ENCODE data around the gene RAD18. TPM values are rescaled to one million over a fixed set of nuclear protein-coding genes. Genes with fewer than 3 reads are reported as not detected.

RAD18 gene, protein sequence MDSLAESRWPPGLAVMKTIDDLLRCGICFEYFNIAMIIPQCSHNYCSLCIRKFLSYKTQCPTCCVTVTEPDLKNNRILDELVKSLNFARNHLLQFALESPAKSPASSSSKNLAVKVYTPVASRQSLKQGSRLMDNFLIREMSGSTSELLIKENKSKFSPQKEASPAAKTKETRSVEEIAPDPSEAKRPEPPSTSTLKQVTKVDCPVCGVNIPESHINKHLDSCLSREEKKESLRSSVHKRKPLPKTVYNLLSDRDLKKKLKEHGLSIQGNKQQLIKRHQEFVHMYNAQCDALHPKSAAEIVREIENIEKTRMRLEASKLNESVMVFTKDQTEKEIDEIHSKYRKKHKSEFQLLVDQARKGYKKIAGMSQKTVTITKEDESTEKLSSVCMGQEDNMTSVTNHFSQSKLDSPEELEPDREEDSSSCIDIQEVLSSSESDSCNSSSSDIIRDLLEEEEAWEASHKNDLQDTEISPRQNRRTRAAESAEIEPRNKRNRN
- 14.3 and 17.9 TPM in 2 replicates for total RNA-seq

DNA sequence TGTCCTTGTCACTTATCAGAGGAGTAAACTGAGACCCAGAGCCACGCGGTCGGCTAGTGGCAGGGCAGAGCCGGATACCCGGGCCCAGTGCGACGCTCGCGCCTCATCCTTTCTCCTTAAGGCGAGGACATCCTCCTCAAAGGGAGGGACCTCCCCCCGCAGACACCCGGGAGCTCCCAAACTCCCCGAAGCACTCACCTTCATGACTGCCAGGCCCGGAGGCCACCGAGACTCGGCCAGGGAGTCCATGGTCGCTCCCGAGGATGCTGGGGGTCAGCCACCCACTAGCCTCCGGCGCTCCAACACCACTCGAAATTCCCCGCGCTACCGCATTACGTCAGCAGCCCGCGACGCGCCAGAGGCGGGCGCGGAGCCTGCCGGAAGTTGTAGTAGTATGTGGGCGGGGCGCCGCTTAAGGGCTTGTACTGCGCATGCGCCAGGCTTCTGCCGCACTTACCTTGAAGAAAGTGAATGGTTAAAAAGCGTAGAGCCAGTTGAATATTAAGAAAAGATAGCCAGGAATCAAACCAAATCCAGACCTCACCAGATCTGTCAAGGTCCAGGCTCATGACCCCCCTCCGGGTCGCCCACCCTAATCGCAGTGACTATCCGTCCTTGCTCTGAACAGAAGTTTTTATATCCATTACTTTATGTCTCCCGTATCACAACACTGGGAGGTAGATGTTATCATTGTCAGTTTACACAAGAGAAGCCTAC, at the start of gene RAD18:
TSS of gene RAD18 (minus strand) at position 336 of the 717 bp plus-strand sequence. CDS start at position 249, 87 bp downstream.
- peak; percentile 64 for DNase-seq (ENCODE audit: low read depth, low spot score)

DNA sequence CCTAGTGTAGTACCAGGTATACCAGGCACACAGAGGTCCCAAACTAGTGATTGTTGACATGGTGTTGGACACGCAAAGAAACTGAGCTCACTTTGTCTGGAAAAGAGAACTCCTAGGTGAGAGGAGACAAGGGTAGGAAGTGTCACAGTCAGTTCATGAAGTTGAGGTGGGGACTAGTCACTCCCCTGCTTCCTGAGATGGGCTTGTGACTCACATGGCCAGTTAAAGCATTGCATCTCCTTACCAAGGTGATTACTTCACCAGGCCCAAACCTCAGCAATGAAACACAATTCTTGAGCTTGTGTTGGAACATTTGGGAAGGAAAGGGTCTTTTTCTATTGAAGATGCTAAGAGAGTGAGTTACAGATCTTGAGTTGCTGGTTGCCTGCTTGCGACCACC, 49.2 kb upstream of the RAD18 start:
- DNase-seq (ENCODE audit: low read depth, low spot score) = no peak

DNA sequence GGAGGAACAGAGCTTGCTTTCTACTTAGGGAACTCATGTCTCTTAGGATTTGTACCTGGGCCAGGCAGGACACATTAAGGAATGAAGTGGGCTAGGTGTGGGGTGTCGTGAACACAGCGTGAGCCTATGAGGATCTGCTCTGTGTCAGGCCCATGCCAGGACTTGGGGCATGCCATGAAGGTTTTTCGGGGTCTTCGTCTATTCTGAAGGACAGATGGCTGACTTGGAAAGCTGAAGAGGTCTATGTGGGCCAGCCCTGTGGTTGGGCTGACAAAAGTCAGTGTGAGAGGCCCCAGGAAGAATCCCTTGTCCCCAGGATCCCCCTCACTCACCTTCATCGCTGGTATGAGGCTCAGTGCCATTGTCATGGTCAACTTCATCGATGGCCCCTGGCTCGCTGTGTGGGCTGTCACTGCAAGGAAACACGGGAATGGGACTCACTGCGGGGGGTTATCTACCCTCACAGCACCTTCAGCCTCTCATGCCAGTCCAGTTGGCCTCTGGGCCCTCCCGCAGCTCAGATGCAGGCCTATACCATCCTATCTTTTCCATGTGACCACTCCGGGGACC, 46.8 kb upstream of the RAD18 start:
- no peak for DNase-seq (ENCODE audit: low read depth, low spot score)

DNA sequence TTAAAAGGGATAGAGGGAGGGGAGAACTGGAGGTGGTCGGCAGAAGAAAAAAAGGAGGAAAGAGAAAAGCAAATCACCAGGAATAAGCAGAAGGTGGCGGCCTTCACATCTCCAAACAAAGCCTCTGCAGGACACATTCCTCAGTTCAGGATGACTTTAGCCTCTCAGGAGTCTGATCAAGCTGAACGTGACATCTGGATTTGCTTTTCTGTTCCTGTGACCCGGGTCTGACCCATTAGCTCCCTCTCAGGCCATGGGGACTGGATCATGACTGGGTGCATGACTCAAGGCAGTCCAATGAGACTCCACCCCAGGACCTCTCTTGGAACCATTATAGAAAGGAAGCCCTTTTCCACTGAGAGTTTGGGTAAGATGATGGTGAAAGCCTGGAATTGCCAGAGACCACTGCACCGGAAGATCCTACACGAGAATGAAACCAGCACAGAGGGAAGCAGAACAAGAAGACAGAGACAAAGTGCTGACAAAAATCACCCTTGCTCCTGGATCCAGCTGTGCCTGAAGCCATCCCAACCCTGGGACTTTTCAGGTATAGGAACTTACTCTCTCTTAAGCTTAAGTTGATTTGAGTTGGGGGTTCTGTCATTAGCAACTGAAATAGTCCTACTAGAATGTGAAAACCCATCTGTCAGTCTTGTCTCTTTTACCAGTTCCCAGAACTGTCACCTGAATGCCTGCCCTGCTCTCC, 45.4 kb upstream of the RAD18 start:
- no peak for DNase-seq (ENCODE audit: low read depth, low spot score)

DNA sequence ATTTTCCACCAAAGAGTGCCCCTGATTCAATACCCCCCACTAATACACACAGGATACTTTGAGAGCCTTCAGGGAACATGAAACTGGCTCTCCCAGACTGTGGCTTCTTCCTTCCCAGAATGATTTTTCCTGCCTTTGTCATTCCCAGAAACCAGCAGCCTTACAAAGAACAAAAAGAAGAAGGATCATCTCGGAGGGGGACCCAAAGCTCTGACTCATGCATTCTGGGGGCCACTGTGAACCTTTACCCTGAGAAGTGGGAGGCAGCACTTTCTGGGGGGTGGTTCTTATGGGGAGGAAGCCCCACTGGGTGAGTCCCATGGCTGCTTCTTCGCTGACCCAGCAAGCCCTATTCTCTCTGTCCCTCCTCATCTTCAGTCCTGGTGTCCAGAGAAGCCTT, 44.7 kb upstream of the RAD18 start:
- DNase-seq (ENCODE audit: low read depth, low spot score) = no peak

DNA sequence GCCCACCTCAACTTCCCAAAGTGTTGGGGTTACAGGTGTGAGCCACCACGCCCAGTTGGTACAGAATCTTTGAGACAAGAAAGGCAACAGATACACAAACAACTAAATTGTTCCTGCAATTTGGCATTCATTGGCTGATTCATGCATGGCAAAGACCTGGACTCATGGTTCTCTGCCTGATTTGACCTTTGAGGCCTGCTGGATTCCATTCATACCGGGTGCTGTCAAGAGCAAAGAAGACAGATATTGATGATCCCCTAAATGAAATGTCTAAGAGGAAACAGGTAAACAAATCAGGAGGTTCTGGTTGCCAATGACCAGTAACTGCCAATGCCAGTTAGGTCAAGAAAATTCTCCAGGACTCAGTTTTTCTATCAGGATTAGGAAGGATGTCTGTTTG, 43.9 kb upstream of the RAD18 start:
- no peak for DNase-seq (ENCODE audit: low read depth, low spot score)

DNA sequence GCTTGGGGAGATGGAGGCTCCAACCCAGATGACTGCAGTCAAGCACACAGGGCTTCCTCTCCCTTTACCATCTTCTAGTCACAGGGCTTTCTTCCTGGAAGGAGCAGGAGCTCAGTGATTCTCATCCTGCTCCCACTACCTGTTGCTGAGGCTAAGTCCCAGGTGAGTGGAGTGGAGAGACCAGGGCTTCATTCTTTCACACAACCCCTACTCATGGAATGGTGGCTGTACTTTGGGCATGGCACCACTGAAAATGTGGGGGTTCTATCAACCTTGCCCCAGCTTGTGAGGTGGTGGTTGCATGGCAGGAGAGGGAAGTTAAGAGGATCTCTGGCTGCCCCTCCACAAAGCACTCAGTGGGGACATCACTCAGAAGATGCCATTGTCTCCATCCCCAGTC, 36.8 kb upstream of the RAD18 start:
- DNase-seq (ENCODE audit: low read depth, low spot score) = no peak

DNA sequence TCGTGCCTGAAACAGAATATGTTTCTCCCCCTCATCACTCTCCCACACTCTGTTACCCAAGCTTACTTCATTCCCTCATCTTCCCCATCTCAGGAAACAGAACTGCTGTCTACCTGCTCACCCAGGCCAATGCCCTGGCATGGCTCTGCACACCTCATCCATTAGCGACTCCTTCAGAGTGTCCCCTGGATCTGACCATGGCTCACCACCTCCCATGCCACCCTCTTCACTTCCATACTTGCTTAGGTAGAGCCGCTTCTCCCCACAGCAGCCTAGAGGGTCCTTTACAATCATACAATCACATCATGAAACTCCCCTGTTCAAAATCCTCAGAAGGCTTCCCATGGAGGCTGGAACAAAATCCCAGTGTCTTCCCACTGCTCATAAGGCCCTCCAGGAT, 33.9 kb upstream of the RAD18 start:
- DNase-seq (ENCODE audit: low read depth, low spot score) = no peak

DNA sequence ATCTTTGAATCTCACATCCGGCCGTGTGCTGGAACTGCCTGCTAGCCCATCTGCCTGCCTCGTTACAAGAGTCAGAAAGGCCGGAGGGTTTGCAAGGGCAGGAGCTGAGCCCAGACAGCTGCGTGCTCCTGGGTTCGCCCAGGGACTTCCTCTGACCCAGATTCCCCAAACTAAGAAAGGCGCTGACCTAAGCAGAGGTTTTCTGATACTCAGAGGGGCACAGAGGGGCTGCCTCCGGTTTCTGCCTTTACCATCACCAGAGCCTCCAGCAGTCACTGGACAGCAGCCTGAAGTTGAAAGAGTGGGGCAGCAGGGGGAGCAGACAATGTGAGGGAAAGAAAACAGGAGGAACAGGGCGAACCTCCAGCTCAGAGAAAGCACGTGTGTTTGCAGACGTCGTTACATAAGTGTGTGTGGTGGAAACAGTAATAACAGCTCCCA, 33.4 kb upstream of the RAD18 start:
- DNase-seq (ENCODE audit: low read depth, low spot score) = no peak

DNA sequence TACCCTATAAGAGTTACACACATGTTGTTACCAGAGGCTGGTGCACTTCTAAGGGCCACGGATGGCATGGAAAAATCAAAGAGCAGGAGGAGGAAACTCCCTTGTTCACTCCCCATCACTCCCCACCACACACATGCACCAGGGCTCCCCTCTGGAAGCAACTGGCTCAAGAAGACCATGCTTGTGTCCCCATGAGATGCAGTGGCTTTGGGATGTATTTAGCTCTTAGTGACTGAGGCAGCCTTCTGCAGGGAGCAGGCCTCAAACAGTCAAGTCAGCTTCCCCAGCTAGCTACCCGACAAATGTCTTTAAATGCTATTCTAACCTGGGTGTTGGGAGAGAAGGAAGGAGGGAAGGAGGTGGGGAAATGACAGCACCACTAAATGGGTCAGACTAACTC, 32.9 kb upstream of the RAD18 start:
- no peak for DNase-seq (ENCODE audit: low read depth, low spot score)

DNA sequence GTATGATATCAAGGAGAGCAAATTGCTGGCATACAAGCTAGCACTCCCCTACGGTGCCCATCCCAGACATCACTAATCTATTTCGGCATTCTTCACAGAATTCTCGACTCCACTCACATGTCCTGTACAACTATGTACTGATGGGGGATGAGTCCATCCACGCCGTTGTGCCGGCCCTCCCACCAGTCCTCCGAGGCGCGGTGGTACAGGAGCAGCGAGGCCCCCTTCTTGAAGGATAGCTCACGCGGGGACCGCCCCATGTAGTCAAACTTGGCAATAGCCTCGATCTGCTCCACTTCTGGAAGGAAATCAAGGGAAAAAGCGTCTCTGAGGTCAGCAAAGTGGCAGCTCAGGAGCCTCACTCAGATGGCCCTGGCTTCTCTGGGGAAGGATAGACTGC, 31.0 kb upstream of the RAD18 start:
- no peak for DNase-seq (ENCODE audit: low read depth, low spot score)

DNA sequence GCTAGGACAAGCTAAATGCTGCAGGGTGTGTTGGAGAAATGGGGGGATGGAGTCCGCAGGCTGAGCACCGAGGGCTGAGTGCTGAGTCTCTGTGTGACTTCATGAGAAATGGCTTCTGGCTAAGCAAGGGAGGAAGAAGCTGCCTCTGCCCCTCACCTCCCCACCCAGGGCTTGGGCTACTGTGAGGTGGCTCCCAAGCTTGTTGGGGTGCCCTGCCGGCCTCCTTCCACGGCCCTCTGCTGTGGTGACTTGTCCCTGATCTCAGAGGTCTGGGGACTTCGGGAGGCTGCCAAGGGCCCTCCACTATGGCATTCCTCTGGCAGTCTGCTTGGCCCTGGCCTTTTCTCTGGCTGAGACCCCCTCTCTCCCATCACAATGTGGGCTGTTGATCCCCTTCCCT, 30.1 kb upstream of the RAD18 start:
- no peak for DNase-seq (ENCODE audit: low read depth, low spot score)

DNA sequence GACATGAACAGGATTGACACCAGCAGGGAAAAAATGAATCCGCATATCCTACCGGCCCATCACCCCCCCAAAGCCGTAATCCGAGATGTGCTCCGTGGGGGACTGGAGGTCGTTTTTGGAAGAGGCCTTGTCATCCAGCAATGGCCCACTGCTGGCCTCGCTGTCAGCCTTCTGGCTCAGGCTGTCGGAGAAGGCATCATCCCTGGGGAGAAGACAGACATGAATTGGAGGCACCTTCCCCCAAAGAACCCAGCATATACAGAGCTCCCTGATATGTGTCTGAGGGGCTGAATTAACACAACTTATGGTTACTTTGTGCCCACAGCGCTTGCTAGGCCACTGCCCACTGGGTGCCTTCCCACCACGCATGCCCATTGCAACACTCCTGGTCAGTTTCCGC, 29.6 kb upstream of the RAD18 start:
- DNase-seq (ENCODE audit: low read depth, low spot score) = no peak

DNA sequence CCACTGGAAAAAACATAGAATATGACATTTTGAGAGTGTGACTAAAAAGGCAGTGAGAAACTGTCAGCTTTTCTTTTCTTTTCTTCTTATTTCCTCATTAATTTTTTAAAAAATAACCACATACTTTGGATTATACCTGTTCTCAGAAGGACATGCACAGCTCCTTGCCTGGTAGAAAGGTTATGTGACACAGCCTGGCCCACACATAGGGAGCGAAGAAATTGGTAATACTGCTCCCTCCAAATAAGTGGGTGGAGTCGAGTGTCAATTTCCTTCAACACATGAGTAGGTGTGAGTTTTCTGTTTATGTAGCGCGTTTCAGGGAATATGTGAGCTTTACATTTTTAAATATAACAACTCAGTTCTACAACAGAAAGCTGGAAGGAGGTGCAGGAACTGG, 28.9 kb upstream of the RAD18 start:
- DNase-seq (ENCODE audit: low read depth, low spot score) = no peak

DNA sequence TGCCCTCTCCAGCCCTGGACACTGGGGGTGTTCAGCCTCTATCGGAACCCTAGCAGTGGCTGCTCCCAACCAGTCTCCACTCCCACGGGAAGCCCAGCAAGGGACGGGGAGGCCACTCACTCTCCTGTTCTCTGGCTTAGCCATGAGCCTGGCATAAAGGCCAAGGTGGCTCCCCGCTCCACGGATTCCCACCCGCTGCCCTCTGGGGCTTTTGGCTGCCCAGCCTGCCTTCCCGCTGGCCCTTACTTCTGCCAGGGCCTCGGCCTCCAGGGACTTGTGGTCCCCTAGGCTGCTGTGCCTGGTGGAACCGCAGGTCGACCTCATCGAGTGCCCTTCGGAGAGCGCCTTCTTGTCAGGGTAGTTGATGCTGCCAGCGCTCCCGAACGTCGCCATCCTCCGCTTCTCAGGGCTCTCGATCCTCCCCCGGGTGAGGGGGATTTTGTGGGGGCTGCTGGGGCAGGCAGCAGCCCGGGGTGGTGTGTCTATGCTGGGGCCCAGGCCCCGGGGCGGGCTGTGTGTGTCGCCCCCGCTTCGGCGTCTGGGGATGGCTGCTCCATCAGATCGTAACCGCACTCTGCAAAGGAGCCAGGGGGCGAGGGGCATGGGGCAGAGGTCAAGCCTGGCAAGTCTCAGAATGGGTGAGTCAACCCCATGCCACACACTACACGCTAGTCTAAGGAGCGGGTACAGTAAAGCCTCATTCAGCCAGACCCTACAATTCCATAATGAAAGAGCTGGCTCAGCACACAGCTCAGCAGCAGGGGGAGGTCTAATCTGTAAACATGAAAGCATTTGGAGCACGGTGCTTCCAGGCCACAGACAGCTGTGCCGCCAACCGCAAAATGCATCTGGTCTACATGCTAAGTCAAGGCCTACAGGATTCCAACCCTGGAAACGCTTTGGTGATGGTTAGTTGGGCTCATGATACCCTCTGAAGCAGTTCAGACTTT, 27.3 kb upstream of the RAD18 start:
- DNase-seq (ENCODE audit: low read depth, low spot score) = no peak

DNA sequence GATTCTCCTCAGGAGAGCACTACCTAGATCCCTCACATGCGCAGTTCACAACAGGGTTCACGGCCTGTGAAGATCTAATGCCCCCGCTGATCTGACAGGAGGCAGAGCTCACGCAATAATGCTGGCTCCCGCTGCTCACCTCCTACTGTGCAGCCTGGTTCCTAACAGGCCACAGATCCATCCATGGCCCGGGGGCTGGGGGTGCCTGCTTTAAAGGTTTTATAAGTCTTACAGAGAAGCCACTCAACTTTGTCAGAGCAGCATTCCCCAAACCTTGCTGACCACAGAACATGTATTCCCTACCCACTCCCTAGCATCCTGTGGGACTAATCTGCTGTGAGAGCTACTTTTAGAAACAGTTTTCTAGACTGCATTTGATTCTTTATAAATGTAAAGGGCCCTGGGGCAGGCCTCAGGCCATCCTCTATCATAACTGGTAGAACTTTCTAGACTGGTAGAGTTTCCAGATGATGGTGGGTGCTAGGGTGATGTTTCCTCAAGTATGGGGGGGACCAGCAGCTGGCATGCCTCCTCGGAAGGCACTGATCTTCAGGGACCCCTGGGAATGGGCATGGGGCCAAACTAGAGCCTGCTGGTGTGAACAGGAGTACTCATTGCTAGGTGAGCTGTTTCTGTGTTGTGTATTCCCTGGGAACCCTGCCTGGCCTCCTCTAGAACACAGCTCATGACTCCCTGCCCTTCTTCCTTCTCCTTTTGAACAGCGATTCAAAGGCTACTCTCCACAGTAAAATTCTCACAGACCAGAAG, 25.7 kb upstream of the RAD18 start:
- no peak for DNase-seq (ENCODE audit: low read depth, low spot score)

DNA sequence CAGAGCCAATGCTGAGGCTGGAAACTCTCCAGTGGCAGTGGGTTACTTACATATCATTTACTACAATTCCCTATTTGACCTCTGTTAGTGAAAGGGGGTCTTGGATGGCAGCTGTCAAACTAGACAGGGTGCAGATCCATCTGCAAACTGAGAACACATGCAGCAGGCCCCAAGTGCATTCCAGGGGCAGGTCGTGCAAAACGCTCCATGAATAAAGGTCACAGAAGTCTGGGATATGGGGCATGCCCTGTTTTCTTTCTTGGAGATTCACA, 25.0 kb upstream of the RAD18 start:
- DNase-seq (ENCODE audit: low read depth, low spot score) = no peak

DNA sequence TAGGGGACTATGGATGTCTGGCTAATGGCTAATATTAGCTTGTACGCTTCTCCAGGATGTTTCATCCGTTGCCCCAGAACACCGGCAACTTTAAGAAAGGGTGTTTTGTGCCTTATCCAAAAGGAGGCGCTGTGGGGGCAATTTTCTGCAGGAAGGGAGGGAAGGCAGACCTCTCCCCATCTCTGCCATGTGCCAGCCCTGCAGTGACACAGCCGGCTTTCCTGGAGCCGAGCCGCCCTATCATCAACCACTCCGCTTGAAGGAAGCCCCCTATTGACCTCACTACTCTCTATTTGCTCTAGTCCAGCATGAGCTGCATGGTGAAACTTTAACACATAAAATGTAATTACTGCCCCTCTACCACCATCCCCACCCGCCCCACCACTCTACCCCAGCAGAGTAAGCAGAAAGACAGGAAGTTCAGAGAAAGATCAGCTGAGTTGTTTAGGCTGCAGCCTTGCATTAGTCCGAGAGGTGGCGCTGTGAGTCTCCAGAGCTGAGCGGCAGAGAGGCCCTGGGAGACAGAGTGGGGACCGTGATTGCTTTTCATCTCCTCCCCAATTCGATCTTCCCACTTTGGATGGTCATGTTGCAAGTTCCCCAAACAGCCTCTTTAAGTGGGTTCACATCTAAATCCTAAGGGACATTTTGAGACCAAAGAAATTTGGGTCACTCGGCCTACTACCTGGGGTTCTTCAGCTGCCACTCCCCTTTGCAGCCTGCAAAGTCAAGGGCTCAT, 24.5 kb upstream of the RAD18 start:
- DNase-seq (ENCODE audit: low read depth, low spot score) = peak; percentile 20

DNA sequence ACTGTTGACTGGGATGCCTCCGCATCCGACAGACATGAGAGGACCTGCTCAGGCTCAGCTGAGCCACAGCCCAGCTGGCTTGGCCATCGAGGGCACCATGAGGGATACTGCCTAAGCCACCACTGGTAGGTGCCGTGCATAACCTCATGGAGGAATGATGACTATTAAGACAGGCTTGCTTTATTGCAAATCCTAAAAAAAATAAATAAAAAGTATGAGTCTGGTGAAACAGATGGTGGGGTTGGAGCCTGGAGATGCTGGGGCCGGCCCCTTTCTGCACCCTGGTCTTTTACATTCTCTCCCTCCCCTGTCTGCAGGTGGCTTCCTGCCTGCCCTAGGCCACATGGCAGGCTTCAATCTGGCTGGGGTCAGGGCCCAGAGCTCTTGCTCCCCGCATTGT, 24.0 kb upstream of the RAD18 start:
- no peak for DNase-seq (ENCODE audit: low read depth, low spot score)
